Naive thymus-derived CD8-positive, alpha-beta T cell (primary cell): ENCODE results near the gene ZSCAN2. TPM values are rescaled to one million over a fixed set of nuclear protein-coding genes. Genes with fewer than 3 reads are reported as not detected.
"Not testable (repeated sequence)": the region's sequence is repeated elsewhere in the genome, so short reads cannot be mapped to it uniquely, and the experiment has no call there.

ENCODE experiments used
- ATAC-seq, 2 donors: fragments of 150-1000 bp; cut with Tn5 transposase in 1 of 2; sonication (Bioruptor Pico), chemical (Tn5 transposase) in 1 of 2; 1 replicate in 1 of 2; 2 replicates in 1 of 2; pipeline ENCODE4 v1.10.0; 2021; ENCODE audit warnings: mild to moderate bottlenecking in 2 of 2, moderate library complexity in 2 of 2
- POLR2A ChIA-PET: fragments of 350-600 bp; sonication (Branson Sonifier 250); formaldehyde crosslinking; loops from one replicate; lab custom pipeline; 2021; ENCODE audit warnings: antibody characterized with exemption; lab: Charles Lee
- DNase-seq, 10 donors: peaks; one replicate each; pipeline versions ENCODE4 v3.0.0 to v3.0.0-alpha.2; 2020 to 2022
- H3K27ac Mint-ChIP-seq, 10 donors: one replicate each; pipeline ENCODE4 v1.8.0; 2020 to 2022; ENCODE audit warnings: mild to moderate bottlenecking in 10 of 10, mixed read lengths in 10 of 10, moderate library complexity in 4 of 10, inconsistent platforms in 1 of 10
- H3K27me3 Mint-ChIP-seq, 5 donors: one replicate each; pipeline ENCODE4 v1.8.0; 2021 to 2022; ENCODE audit warnings: mixed read lengths in 5 of 5
- H3K36me3 Mint-ChIP-seq, 3 donors: one replicate each; pipeline ENCODE4 v1.8.0; 2020 to 2022; ENCODE audit warnings: mixed read lengths in 3 of 3, mild to moderate bottlenecking in 2 of 3, inconsistent platforms in 1 of 3
- H3K4me1 Mint-ChIP-seq, 4 donors: one replicate each; pipeline ENCODE4 v1.8.0; 2021 to 2022; ENCODE audit warnings: mixed read lengths in 4 of 4
- H3K4me3 Mint-ChIP-seq, 10 donors: one replicate each; pipeline ENCODE4 v1.8.0; 2020 to 2022; ENCODE audit warnings: mild to moderate bottlenecking in 10 of 10, mixed read lengths in 10 of 10, moderate library complexity in 6 of 10, inconsistent platforms in 1 of 10
- H3K9me3 Mint-ChIP-seq, 9 donors: one replicate each; pipeline ENCODE4 v1.8.0; 2020 to 2022; ENCODE audit warnings: mixed read lengths in 9 of 9, mild to moderate bottlenecking in 3 of 9, inconsistent platforms in 1 of 9, moderate library complexity in 1 of 9
- polyA plus RNA-seq, 3 donors: library from polyadenylated mRNA; unstranded; fragments of 300-500 nt; fragmentation: Illumina TruSeq; gene quantifications; one replicate each; pipeline ENCODE4 v1.2.3, GENCODE V29; 2021
- total RNA-seq, 8 experiments: library from RNA in 2 of 8; stranded (reverse) in 2 of 8; gene quantifications; one replicate each; pipeline ENCODE4 v1.2.3 and lab custom pipeline; 2021 to 2026

ZSCAN2 gene
- total RNA-seq (10 to 100 TPM; 10.5 to 13.6 TPM), polyA plus RNA-seq (10 to 100 TPM in 1 of 3 donors, 1 to 10 TPM in 2; 5.1 to 10.1 (median 7.4) TPM), total RNA-seq (lab: John Stamatoyannopoulos, UW) (5.6 to 16.8 (median 8.0) reads per million in 6 experiments)

DNA sequence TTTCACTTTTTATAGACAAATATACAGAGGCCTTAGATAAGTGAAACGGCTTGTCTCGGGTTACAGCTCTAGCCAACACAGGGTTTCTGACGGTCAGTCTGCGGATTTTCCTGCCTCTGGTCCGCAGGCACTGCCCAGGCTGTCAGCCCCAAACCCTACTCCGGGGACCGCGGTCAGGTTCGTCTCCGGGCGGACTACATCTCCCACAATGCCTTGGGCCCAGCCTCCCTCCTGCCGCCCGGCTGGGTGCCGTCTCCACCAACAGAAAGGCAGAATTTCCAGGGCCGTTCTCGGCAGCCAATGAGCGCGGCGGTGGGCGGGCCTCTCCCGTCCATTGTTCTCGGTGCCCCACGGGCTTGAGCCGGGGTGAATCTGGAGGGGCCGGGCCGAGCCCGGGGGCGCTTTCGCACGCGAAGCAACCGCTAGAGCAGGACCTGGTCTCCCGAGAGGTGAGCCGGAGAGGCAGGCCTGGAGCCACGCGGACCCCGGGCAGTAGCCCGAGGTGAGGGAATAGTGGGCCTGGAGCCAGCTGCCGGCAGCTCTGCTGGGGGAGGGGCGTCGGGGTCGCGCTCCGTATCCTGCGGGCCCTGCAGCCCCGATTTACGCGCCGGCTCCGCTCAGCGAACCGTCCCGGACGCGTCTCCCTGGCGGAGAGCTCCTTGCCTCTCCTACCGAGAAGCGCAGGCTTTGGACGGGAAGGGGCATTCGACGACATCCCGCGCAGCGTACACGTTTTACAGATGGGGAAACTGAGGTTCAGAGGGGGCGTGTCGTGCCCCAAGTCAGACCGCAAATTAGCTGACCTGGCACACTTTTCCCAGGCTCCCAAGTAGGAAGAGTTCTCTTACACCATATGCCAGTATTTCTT lies at the start of gene ZSCAN2:
ZSCAN2 (plus strand) TSS at position 323 of the 868 bp plus-strand sequence. CDS start 2,919 bp downstream, outside the sequence.
- POLR2A ChIA-PET = interaction anchor here (0.8 to 4.4 kb wide), 12 partner anchors 9 to 380 kb away, joined by 3 to 136 read pairs (median 5); partner anchors contain the start of genes NMB, SEC11A and WDR73
- H3K4me3 Mint-ChIP-seq = peak within 1 kb of the TSS; percentile 92 to 99 (median 98)
- peaks cover 0 to 24% (median 0%) of the 10 kb centered on the region in 3 donors for H3K36me3 Mint-ChIP-seq
- no peaks in the 10 kb centered on the region for H3K27me3 Mint-ChIP-seq
- ATAC-seq (peak; percentile 95 to 96), DNase-seq (peak; percentile 88 to 94 (median 91))
- H3K4me1 Mint-ChIP-seq = peaks cover 31 to 77% (median 71%) of the 10 kb centered on the region in 4 donors
- no peaks in the 10 kb centered on the region for H3K9me3 Mint-ChIP-seq
- H3K27ac Mint-ChIP-seq = peak within 1 kb of the TSS; percentile 84 to 97 (median 94)

DNA sequence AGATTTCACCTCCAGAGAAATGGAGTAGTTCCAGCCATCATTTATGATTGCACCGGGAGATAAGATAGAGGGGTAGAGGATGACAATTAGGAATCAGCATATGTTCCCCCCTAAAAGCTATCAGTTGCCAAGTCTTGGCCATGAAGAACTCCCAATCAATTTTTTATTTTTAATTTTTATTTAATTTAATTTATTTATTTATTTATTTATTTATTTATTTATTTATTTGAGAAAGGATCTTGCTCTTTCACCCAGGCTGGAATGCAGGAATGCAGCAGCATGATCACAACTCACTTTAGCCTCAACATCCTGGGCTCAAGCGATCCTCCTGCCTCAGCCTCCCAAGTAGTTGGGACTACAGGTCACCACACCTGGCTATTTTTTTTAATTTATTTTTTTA lies 49.2 kb upstream of the ZSCAN2 start:
- Mint-ChIP-seq H3K4me1 (peaks cover 12 to 21% (median 15%) of the 10 kb centered on the region in 4 donors), H3K36me3 (peaks cover 0 to 20% (median 16%) of the 10 kb centered on the region in 3 donors)
- DNase-seq, ATAC-seq, H3K27ac Mint-ChIP-seq, POLR2A ChIA-PET, H3K27me3 Mint-ChIP-seq, H3K4me3 Mint-ChIP-seq, H3K9me3 Mint-ChIP-seq: not testable (repeated sequence)

GRCh38 chr15:84552896-84553295 lies 47.9 kb upstream of the ZSCAN2 start:
- peaks cover 3 to 20% (median 16%) of the 10 kb centered on the region in 3 donors for H3K36me3 Mint-ChIP-seq
- no peak overlapping the region for H3K4me3 Mint-ChIP-seq
- peaks cover 8 to 12% (median 9%) of the 10 kb centered on the region in 4 donors for H3K4me1 Mint-ChIP-seq
- H3K27ac Mint-ChIP-seq = peak overlapping the region in 1 of 10 donors; percentile 18
- H3K9me3 Mint-ChIP-seq = no peaks in the 10 kb centered on the region
- DNase-seq (no peak), ATAC-seq (no peak)
- POLR2A ChIA-PET = no interaction called here
- no peaks in the 10 kb centered on the region for H3K27me3 Mint-ChIP-seq

GRCh38 chr15:84556690-84557089 lies 44.1 kb upstream of the ZSCAN2 start:
- H3K27ac Mint-ChIP-seq, POLR2A ChIA-PET, H3K27me3 Mint-ChIP-seq, DNase-seq, ATAC-seq, H3K4me3 Mint-ChIP-seq, H3K9me3 Mint-ChIP-seq: not testable (repeated sequence)
- H3K4me1 Mint-ChIP-seq = peaks cover 0 to 11% (median 6%) of the 10 kb centered on the region in 4 donors
- peaks cover 3 to 12% (median 7%) of the 10 kb centered on the region in 3 donors for H3K36me3 Mint-ChIP-seq

GRCh38 chr15:84568021-84568420 lies 32.8 kb upstream of the ZSCAN2 start:
- H3K27me3 Mint-ChIP-seq, H3K27ac Mint-ChIP-seq, POLR2A ChIA-PET, ATAC-seq, DNase-seq, H3K9me3 Mint-ChIP-seq, H3K36me3 Mint-ChIP-seq: not testable (repeated sequence)
- Mint-ChIP-seq H3K4me3 (peak overlapping the region in 1 of 10 donors; percentile 38), H3K4me1 (peaks cover 4 to 15% (median 14%) of the 10 kb centered on the region in 4 donors)

GRCh38 chr15:84570164-84570735 lies 30.6 kb upstream of the ZSCAN2 start:
- ATAC-seq = peak; percentile 57 to 65
- peak overlapping the region; percentile 79 to 93 (median 90) for H3K27ac Mint-ChIP-seq
- peak; percentile 23 to 68 (median 38) for DNase-seq
- no peaks in the 10 kb centered on the region for H3K9me3 Mint-ChIP-seq
- peaks cover 0 to 2% (median 0%) of the 10 kb centered on the region in 3 donors for H3K36me3 Mint-ChIP-seq
- peaks cover 4 to 15% (median 14%) of the 10 kb centered on the region in 4 donors for H3K4me1 Mint-ChIP-seq
- H3K4me3 Mint-ChIP-seq = peak overlapping the region; percentile 79 to 92 (median 88)
- peaks cover 0 to 3% (median 0%) of the 10 kb centered on the region in 5 donors for H3K27me3 Mint-ChIP-seq
- POLR2A ChIA-PET = interaction anchor here (0.5 to 1.9 kb wide), 5 partner anchors 16 to 411 kb away, joined by 4 to 6 read pairs (median 5); partner anchors contain the start of gene WDR73

GRCh38 chr15:84572231-84572630 lies 28.6 kb upstream of the ZSCAN2 start:
- Mint-ChIP-seq H3K27ac (peak overlapping the region in 3 of 10 donors; percentile 17 to 84 (median 62)), H3K27me3 (no peaks in the 10 kb centered on the region), H3K4me3 (no peak overlapping the region), H3K9me3 (no peaks in the 10 kb centered on the region), H3K4me1 (peaks cover 2 to 15% (median 13%) of the 10 kb centered on the region in 4 donors), H3K36me3 (no peaks in the 10 kb centered on the region)
- DNase-seq = no peak
- no peak for ATAC-seq
- POLR2A ChIA-PET = interaction anchor here (0.6 to 1.9 kb wide), 3 partner anchors 27 to 143 kb away, joined by 3 to 6 read pairs (median 3); partner anchors contain the start of gene WDR73

DNA sequence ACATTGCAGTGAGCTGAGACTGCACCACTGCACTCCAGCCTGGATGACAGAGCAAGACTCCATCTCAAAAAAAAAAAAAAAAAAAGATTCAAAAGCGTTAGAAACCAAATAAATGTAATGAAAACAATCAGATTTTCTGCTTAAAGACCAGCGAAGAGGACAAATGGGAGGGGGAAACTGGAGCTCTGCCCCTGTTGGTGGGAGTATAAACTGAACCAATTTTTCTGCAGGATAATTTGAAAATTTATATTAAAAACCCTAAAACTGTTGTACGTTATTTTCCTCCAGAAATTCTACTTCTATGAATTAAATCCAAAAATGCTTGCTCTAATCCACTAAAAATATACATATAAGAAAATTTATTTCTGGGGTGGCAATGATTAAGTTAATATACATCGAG lies 25.3 kb upstream of the ZSCAN2 start:
- no peaks in the 10 kb centered on the region for H3K36me3 Mint-ChIP-seq
- DNase-seq (no peak), ATAC-seq (no peak)
- no peak overlapping the region for H3K4me3 Mint-ChIP-seq
- POLR2A ChIA-PET = interaction anchor here (0.7 kb wide), 1 partner anchor 24 kb away, joined by 4 read pairs; no protein-coding TSS in a partner anchor
- H3K4me1 Mint-ChIP-seq = peaks cover 0 to 8% (median 3%) of the 10 kb centered on the region in 4 donors
- no peaks in the 10 kb centered on the region for H3K9me3 Mint-ChIP-seq
- no peak overlapping the region for H3K27ac Mint-ChIP-seq
- H3K27me3 Mint-ChIP-seq = no peaks in the 10 kb centered on the region

DNA sequence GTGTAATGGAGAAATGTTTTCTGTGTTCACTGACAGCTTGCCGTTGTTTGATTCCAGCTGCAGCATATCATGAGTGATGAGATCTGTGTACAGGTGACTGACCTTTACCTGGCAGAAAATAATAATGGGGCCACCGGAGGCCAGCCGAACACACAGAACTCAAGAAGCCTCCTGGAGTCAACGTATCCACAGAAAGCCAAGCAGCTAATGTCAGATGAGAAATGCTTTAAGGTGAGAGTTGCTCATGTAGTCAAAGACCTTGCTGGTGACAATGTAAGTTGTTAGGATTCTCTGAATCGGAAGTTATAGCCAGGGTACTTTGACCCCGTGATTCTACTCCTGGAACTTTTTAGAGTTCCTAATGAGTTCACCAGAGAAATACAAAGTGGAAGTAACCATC lies 22.9 kb upstream of the ZSCAN2 start:
- H3K27ac Mint-ChIP-seq, H3K4me3 Mint-ChIP-seq, POLR2A ChIA-PET, H3K4me1 Mint-ChIP-seq, H3K27me3 Mint-ChIP-seq, H3K36me3 Mint-ChIP-seq, DNase-seq, ATAC-seq, H3K9me3 Mint-ChIP-seq: not testable (repeated sequence)

- H3K4me1 Mint-ChIP-seq, POLR2A ChIA-PET, H3K9me3 Mint-ChIP-seq, ATAC-seq, DNase-seq, H3K27me3 Mint-ChIP-seq, H3K27ac Mint-ChIP-seq, H3K36me3 Mint-ChIP-seq, H3K4me3 Mint-ChIP-seq: not testable (repeated sequence)
These were observed 21.5 kb upstream of the ZSCAN2 start for GRCh38 chr15:84579261-84579721.

GRCh38 chr15:84581676-84582428 lies 19.0 kb upstream of the ZSCAN2 start:
- H3K36me3 Mint-ChIP-seq, ATAC-seq, H3K4me1 Mint-ChIP-seq, H3K9me3 Mint-ChIP-seq, DNase-seq, H3K4me3 Mint-ChIP-seq, POLR2A ChIA-PET, H3K27me3 Mint-ChIP-seq: not testable (repeated sequence)
- peak overlapping the region in 1 of 10 donors; percentile 37 for H3K27ac Mint-ChIP-seq
